Esophagus muscularis mucosa (tissue), 4 donors: ENCODE data around the gene IL9. TPM values are rescaled to one million over a fixed set of nuclear protein-coding genes. Genes with fewer than 3 reads are reported as not detected.

Experiments used
- DNase-seq: peaks from one replicate; pipeline ENCODE4 v3.0.0-alpha.2; 2017; ENCODE audit errors: extremely low spot score
- H3K27ac ChIP-seq, 4 donors: fragments of 200-600 bp; sonication (generic); replicated peaks in 1 of 4; 1 replicate in 3 of 4; 2 replicates in 1 of 4; pipeline ENCODE4 v1.5.1; 2016 to 2019; ENCODE audit warnings: mild to moderate bottlenecking in 1 of 4
- H3K27me3 ChIP-seq, 4 donors: fragments of 200-600 bp; sonication (generic); one replicate each; pipeline versions ENCODE4 v1.5.1 to v1.6.0; 2016 to 2019
- H3K36me3 ChIP-seq, 4 donors: fragments of 200-600 bp; sonication (generic); one replicate each; pipeline ENCODE4 v1.5.1; 2016 to 2019
- H3K4me1 ChIP-seq, 4 donors: fragments of 200-600 bp; sonication (generic); one replicate each; pipeline ENCODE4 v1.5.1; 2016 to 2019
- H3K4me3 ChIP-seq, 4 donors: fragments of 200-600 bp; sonication (generic); 1 replicate in 2 of 4; 2 replicates in 2 of 4; pipeline ENCODE4 v1.5.1; 2016 to 2019; ENCODE audit warnings: mild to moderate bottlenecking in 4 of 4, moderate library complexity in 1 of 4
- H3K9me3 ChIP-seq, 4 donors: fragments of 200-600 bp; sonication (generic); 1 replicate in 3 of 4; 2 replicates in 1 of 4; pipeline ENCODE4 v1.5.1; 2016 to 2019
- EP300 ChIP-seq: sonication (generic); formaldehyde crosslinking; IDR thresholded peaks from one replicate; pipeline ENCODE4 v1.6.1; 2017; ENCODE audit warnings: antibody characterized with exemption
- POLR2A ChIP-seq: fragments of 450-650 bp; IDR thresholded peaks from one replicate; pipeline ENCODE4 v1.6.1; 2017; ENCODE audit warnings: antibody characterized with exemption, moderate library complexity, mild to moderate bottlenecking, low read depth
- POLR2AphosphoS5 ChIP-seq, 2 donors: sonication (generic); formaldehyde crosslinking; IDR thresholded peaks; one replicate each; pipeline ENCODE4 v1.6.1; 2017; ENCODE audit warnings: antibody characterized with exemption in 2 of 2
- WGBS: methylation state at CpG from one replicate; pipeline ENCODE4 v1.1.5; 2018; 5-methylcytosine and 5-hydroxymethylcytosine counted together
- intact Hi-C: fragments of 100-400 bp; cut with DNase I; formaldehyde crosslinking; loops from one replicate; pipeline ENCODE4 v1.15.1; 2023
- total RNA-seq, 4 donors: library from RNA; depleted of rRNA; stranded (reverse); fragments of >200 nt; gene quantifications; one replicate each; pipeline versions ENCODE4 v1.1.0 to v1.2.1, GENCODE V29; 2016
- TF ChIP-seq, protein P1 (sequence below), 3 experiments: fragments of 200-600 bp in 2 of 3; fragments of 450-650 bp in 1 of 3; sonication (generic) in 2 of 3; IDR thresholded peaks; one replicate each; pipeline ENCODE4 v1.5.1; 2017 to 2019; ENCODE audit warnings: antibody characterized with exemption in 3 of 3, mild to moderate bottlenecking in 2 of 3, moderate library complexity in 1 of 3

The IL9 gene
- total RNA-seq, 4 donors from 2014 or later, result not detected

DNA sequence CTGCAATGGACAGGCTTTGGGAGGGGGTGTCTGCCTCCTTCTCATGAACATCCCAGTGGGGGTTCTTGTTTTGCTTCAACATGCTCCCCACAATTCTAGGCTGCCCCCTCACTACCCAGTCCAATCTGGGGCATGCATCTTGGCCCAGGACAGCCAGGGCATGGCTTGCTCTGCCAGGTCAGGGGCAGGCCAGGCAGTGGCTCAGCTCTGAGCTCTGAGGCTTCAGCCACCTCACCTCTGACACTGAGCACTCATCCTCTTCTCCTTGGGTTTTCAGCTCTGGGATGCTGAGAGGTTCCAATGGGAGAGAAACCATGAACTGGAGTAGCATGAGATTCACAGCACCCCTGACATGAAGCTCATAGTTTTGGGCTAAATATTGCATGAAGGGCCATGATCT lies 49.3 kb downstream of the IL9 start:
- intact Hi-C loops, result no loop called here
- H3K9me3 ChIP-seq, result no peaks in the 10 kb centered on the region
- TF ChIP-seq POLR2AphosphoS5 (IDR thresholded peaks at IDR 0.05) (no peak), POLR2A (no peak), EP300 (no peak)
- TF ChIP-seq, protein P1, sequence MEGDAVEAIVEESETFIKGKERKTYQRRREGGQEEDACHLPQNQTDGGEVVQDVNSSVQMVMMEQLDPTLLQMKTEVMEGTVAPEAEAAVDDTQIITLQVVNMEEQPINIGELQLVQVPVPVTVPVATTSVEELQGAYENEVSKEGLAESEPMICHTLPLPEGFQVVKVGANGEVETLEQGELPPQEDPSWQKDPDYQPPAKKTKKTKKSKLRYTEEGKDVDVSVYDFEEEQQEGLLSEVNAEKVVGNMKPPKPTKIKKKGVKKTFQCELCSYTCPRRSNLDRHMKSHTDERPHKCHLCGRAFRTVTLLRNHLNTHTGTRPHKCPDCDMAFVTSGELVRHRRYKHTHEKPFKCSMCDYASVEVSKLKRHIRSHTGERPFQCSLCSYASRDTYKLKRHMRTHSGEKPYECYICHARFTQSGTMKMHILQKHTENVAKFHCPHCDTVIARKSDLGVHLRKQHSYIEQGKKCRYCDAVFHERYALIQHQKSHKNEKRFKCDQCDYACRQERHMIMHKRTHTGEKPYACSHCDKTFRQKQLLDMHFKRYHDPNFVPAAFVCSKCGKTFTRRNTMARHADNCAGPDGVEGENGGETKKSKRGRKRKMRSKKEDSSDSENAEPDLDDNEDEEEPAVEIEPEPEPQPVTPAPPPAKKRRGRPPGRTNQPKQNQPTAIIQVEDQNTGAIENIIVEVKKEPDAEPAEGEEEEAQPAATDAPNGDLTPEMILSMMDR (IDR thresholded peaks at IDR 0.05), result no peak
- H3K4me1 ChIP-seq, result no peaks in the 10 kb centered on the region
- peaks cover 0 to 4% (median 0%) of the 10 kb centered on the region in 4 donors for H3K27me3 ChIP-seq
- H3K27ac ChIP-seq, result no peak overlapping the region
- H3K4me3 ChIP-seq, result no peak overlapping the region
- no peaks in the 10 kb centered on the region for H3K36me3 ChIP-seq
- no peak for DNase-seq

- Histone ChIP-seq H3K4me1 (no peaks in the 10 kb centered on the region), H3K27me3 (peaks cover 0 to 4% (median 0%) of the 10 kb centered on the region in 4 donors), H3K9me3 (no peaks in the 10 kb centered on the region), H3K4me3 (no peak overlapping the region), H3K27ac (no peak overlapping the region), H3K36me3 (no peaks in the 10 kb centered on the region)
- intact Hi-C loops, result no loop called here
- 72% methylated on average over 6 of the region's 6 CpGs for WGBS
- no peak for TF ChIP-seq EP300
- no peak for TF ChIP-seq POLR2AphosphoS5 (IDR thresholded peaks at IDR 0.05)
- TF ChIP-seq, protein P1 (IDR thresholded peaks at IDR 0.05), result no peak
- TF ChIP-seq POLR2A, result no peak
- no peak for DNase-seq
Observed at GRCh38 chr5:135843571-135844337, 51.9 kb downstream of the IL9 start.

GRCh38 chr5:135842737-135843136 lies 52.9 kb downstream of the IL9 start:
- H3K36me3 ChIP-seq, result no peaks in the 10 kb centered on the region
- H3K4me3 ChIP-seq, result no peak overlapping the region
- TF ChIP-seq, protein P1 (IDR thresholded peaks at IDR 0.05), result no peak
- TF ChIP-seq POLR2AphosphoS5 (IDR thresholded peaks at IDR 0.05), result no peak
- TF ChIP-seq EP300, result no peak
- TF ChIP-seq POLR2A, result no peak
- H3K27ac ChIP-seq, result no peak overlapping the region
- H3K27me3 ChIP-seq, result peaks cover 0 to 4% (median 0%) of the 10 kb centered on the region in 4 donors
- H3K9me3 ChIP-seq, result no peaks in the 10 kb centered on the region
- intact Hi-C loops, result no loop called here
- DNase-seq, result no peak
- 58% methylated on average over 4 of the region's 4 CpGs for WGBS
- no peaks in the 10 kb centered on the region for H3K4me1 ChIP-seq

Other genes with a start within 250 kb of the IL9 start
- under 1 TPM in 2 of 4 donors, not detected in 2; 0.40 to 0.42 TPM for gene SLC25A48, start 61.2 kb downstream of the IL9 start, total RNA-seq
- gene LECT2, start 59.1 kb upstream of the IL9 start, total RNA-seq, result not detected
- gene TGFBI, start 133.1 kb upstream of the IL9 start, total RNA-seq, result 100 to 1,000 TPM in 2 of 4 donors, 10 to 100 TPM in 2; 62.3 to 128 (median 92.9) TPM
- 10 to 100 TPM; 42.4 to 47.9 (median 46.3) TPM for gene SMAD5, start 237.0 kb upstream of the IL9 start, total RNA-seq